ENCODE data around the gene ROR2.

ROR2 gene

GRCh38 chr9:91604451-91605179, 345.4 kb downstream of the ROR2 start:
- DNase-seq, result no peak

- DNase-seq, result no peak
These were observed 346.1 kb downstream of the ROR2 start for GRCh38 chr9:91603932-91604331.

GRCh38 chr9:91599564-91599963, 350.5 kb downstream of the ROR2 start:
- no peak for DNase-seq

- no peak for DNase-seq
These were observed 358.4 kb downstream of the ROR2 start for GRCh38 chr9:91591627-91592026.

- no peak for DNase-seq
These were observed 360.9 kb downstream of the ROR2 start for GRCh38 chr9:91589101-91589553.

- no peak for DNase-seq
These were observed 363.7 kb downstream of the ROR2 start for GRCh38 chr9:91586282-91586681.

GRCh38 chr9:91583966-91584365, 366.1 kb downstream of the ROR2 start:
- DNase-seq, result no peak

GRCh38 chr9:91583161-91583875, 366.7 kb downstream of the ROR2 start:
- no peak for DNase-seq

- DNase-seq, result no peak
These were observed 367.8 kb downstream of the ROR2 start for GRCh38 chr9:91582181-91582580.

- no peak for DNase-seq
These were observed 369.9 kb downstream of the ROR2 start for GRCh38 chr9:91580136-91580535.

GRCh38 chr9:91578911-91579310, 371.1 kb downstream of the ROR2 start:
- DNase-seq, result no peak

- DNase-seq, result no peak
These were observed 372.4 kb downstream of the ROR2 start for GRCh38 chr9:91577633-91578061.

GRCh38 chr9:91572811-91573210, 377.2 kb downstream of the ROR2 start:
- no peak for DNase-seq

- no peak for DNase-seq
These were observed 378.0 kb downstream of the ROR2 start for GRCh38 chr9:91572044-91572443.

- no peak for DNase-seq
These were observed 379.0 kb downstream of the ROR2 start for GRCh38 chr9:91571036-91571435.

GRCh38 chr9:91567642-91568274, 382.3 kb downstream of the ROR2 start:
- no peak for DNase-seq

- no peak for DNase-seq
These were observed 385.9 kb downstream of the ROR2 start for GRCh38 chr9:91564081-91564670.

GRCh38 chr9:91562416-91562815, 387.6 kb downstream of the ROR2 start:
- no peak for DNase-seq

GRCh38 chr9:91560301-91560700, 389.7 kb downstream of the ROR2 start:
- no peak for DNase-seq

- DNase-seq, result no peak
These were observed 391.1 kb downstream of the ROR2 start for GRCh38 chr9:91558879-91559278.

- DNase-seq, result no peak
These were observed 391.6 kb downstream of the ROR2 start for GRCh38 chr9:91558395-91558794.

- no peak for DNase-seq
These were observed 392.7 kb downstream of the ROR2 start for GRCh38 chr9:91557327-91557726.

- no peak for DNase-seq
These were observed 394.9 kb downstream of the ROR2 start for GRCh38 chr9:91555132-91555531.

GRCh38 chr9:91549177-91549576, 400.9 kb downstream of the ROR2 start:
- DNase-seq, result no peak
